SU-DHL-6 (cell line): Measurements from ENCODE around the gene HINT2.

Experiments
- H2AFZ ChIP-seq: fragments of 200-600 bp; sonication (generic); 2 replicates; pipeline ENCODE4 v1.6.1; 2014; ENCODE audit warnings: low read depth, mild to moderate bottlenecking, moderate library complexity, mixed read lengths, antibody characterized with exemption, low read length; ENCODE audit not compliant: severe bottlenecking
- H3F3A ChIP-seq: fragments of 200-600 bp; shearing (Covaris generic); 2 replicates; pipeline ENCODE4 v1.6.0; 2016; ENCODE audit warnings: antibody characterized with exemption, mild to moderate bottlenecking; ENCODE audit not compliant: insufficient read depth
- H3K27ac ChIP-seq: fragments of 200-600 bp; sonication (generic); 2 replicates; pipeline ENCODE4 v1.5.1; 2016; ENCODE audit warnings: low read depth, mild to moderate bottlenecking, low read length, moderate library complexity, mixed read lengths
- H3K27me3 ChIP-seq: fragments of 200-600 bp; sonication (generic), shearing (Covaris generic); 2 replicates; pipeline ENCODE4 v1.6.0; 2014; ENCODE audit warnings: mild to moderate bottlenecking, low read length
- H3K36me3 ChIP-seq: fragments of 200-600 bp; sonication (generic); 2 replicates; pipeline ENCODE4 v1.6.1; 2014; ENCODE audit warnings: mild to moderate bottlenecking, low read length, mixed read lengths
- H3K4me2 ChIP-seq: fragments of 300-600, 200-600 bp; shearing (Covaris generic), sonication (generic); 2 replicates; pipeline ENCODE4 v1.6.0; 2014; ENCODE audit warnings: low read length, low read depth, mild to moderate bottlenecking; ENCODE audit not compliant: poor library complexity, severe bottlenecking
- H3K4me3 ChIP-seq: fragments of 200-600 bp; sonication (generic); 2 replicates; pipeline ENCODE4 v1.5.1; 2014; ENCODE audit warnings: antibody characterized with exemption, low read length, mild to moderate bottlenecking, mixed read lengths; ENCODE audit not compliant: insufficient read depth, poor library complexity, severe bottlenecking
- H3K79me2 ChIP-seq: fragments of 200-600 bp; sonication (generic); 2 replicates; pipeline ENCODE4 v1.6.1; 2014; ENCODE audit warnings: mild to moderate bottlenecking, low read length, moderate library complexity; ENCODE audit not compliant: insufficient read depth
- H3K9ac ChIP-seq: fragments of 200-600 bp; sonication (generic); 2 replicates; pipeline ENCODE4 v1.7.0; 2014; ENCODE audit warnings: mild to moderate bottlenecking, low read length
- H3K9me2 ChIP-seq: fragments of 200-600 bp; sonication (generic); replicated peaks from 2 replicates; pipeline ENCODE4 v1.6.1; 2014; ENCODE audit warnings: low read length; ENCODE audit not compliant: insufficient read depth
- H3K9me3 ChIP-seq: fragments of 200-600 bp; sonication (generic); 2 replicates; pipeline ENCODE4 v1.6.1; 2014; ENCODE audit warnings: low read length, mixed read lengths; ENCODE audit not compliant: insufficient read depth
- H4K20me1 ChIP-seq: fragments of 200-600 bp; sonication (generic); 2 replicates; pipeline ENCODE4 v1.6.1; 2014; ENCODE audit warnings: low read depth, mild to moderate bottlenecking, antibody characterized with exemption, low read length, moderate library complexity, mixed read lengths
- EZH2phosphoT487 ChIP-seq: fragments of 200-600 bp; sonication (generic), shearing (Covaris generic); conservative IDR thresholded peaks from 2 replicates; pipeline ENCODE4 v1.6.1; 2018; ENCODE audit warnings: mild to moderate bottlenecking, antibody characterized with exemption, low read length, moderate library complexity, mixed read lengths
- TF ChIP-seq, protein P1 (sequence below): fragments of 200-600 bp; sonication (generic); IDR thresholded peaks from one replicate; pipeline ENCODE4 v1.5.1; 2017; ENCODE audit warnings: antibody characterized with exemption, mild to moderate bottlenecking, low read length, moderate library complexity; ENCODE audit not compliant: insufficient read depth, poor library complexity, severe bottlenecking

HINT2 gene

DNA sequence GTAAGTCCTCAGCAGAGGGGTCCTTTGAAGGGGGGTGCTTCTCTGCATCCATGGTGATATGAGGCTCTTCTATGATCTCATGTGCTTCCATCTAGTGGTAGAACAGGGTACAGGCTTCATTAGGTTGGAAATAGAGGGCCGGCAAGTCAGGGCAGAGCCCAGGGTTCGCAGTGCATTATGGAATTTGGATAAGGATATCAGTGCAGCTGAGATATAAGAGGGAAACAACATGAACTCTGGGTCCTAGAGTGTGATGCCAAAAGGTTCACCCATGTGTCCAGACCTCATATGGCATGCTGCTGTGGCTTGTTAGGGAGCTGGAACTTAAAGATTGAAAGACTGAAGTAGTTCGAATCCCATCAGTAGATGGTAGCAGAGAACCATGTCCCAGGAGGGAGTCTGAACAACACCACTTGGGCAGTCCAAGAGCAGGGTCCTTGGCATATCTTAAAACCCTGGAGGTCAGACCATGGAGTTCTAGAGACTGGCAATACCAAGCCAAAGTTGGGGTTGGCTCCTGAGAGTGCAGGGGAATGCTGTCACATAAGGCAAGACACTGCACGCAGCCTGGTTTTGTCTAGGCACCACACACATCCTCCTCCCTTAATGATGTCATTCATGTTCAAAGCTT is 11.3 kb upstream of the HINT2 start:
- no peak overlapping the region for H3K9ac ChIP-seq
- H3K4me2 ChIP-seq, result no peak overlapping the region

DNA sequence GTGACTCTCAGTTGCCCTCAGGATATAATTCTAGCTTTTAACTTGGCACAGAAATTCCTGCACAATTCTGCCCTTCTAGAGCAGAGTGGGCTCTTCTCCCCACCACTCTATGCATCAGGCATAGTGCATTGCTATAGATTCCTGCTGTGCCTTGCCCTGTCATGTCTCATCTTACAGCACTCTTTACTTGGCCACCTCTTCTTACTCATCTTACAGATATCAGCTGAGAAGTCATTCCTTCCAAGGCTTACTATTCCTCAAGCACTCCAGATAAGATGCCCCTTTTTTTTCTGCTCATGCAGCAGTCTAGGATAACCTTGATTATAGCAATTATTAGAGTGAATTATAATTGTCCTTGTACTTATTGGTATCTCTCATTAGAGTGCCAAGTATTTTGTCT is 8.1 kb upstream of the HINT2 start:
- H3K79me2 ChIP-seq, result no peaks in the 10 kb centered on the region
- no peaks in the 10 kb centered on the region for H3K9me2 ChIP-seq
- H4K20me1 ChIP-seq, result no peaks in the 10 kb centered on the region
- H3K36me3 ChIP-seq, result no peaks in the 10 kb centered on the region
- H2AFZ ChIP-seq, result no peak overlapping the region
- no peak overlapping the region for H3K9ac ChIP-seq
- TF ChIP-seq EZH2phosphoT487, result no peak
- TF ChIP-seq, protein P1, sequence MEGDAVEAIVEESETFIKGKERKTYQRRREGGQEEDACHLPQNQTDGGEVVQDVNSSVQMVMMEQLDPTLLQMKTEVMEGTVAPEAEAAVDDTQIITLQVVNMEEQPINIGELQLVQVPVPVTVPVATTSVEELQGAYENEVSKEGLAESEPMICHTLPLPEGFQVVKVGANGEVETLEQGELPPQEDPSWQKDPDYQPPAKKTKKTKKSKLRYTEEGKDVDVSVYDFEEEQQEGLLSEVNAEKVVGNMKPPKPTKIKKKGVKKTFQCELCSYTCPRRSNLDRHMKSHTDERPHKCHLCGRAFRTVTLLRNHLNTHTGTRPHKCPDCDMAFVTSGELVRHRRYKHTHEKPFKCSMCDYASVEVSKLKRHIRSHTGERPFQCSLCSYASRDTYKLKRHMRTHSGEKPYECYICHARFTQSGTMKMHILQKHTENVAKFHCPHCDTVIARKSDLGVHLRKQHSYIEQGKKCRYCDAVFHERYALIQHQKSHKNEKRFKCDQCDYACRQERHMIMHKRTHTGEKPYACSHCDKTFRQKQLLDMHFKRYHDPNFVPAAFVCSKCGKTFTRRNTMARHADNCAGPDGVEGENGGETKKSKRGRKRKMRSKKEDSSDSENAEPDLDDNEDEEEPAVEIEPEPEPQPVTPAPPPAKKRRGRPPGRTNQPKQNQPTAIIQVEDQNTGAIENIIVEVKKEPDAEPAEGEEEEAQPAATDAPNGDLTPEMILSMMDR, result no peak
- H3K27ac ChIP-seq, result no peak overlapping the region
- no peaks in the 10 kb centered on the region for H3K9me3 ChIP-seq
- H3K27me3 ChIP-seq, result no peaks in the 10 kb centered on the region
- no peak overlapping the region for H3K4me2 ChIP-seq
- H3K4me3 ChIP-seq, result no peak overlapping the region
- no peaks in the 10 kb centered on the region for H3F3A ChIP-seq

More for the DNA sequence above, 11.3 kb upstream of the HINT2 start:
- no peaks in the 10 kb centered on the region for H3K79me2 ChIP-seq
- H3K27me3 ChIP-seq, result no peaks in the 10 kb centered on the region
- no peak overlapping the region for H3K27ac ChIP-seq
- no peaks in the 10 kb centered on the region for H3K36me3 ChIP-seq
- no peaks in the 10 kb centered on the region for H3K9me3 ChIP-seq
- H4K20me1 ChIP-seq, result no peaks in the 10 kb centered on the region
- no peak for TF ChIP-seq EZH2phosphoT487
- TF ChIP-seq, protein P1, result peak; percentile 97
- no peak overlapping the region for H3K4me3 ChIP-seq
- H3K9me2 ChIP-seq, result no peaks in the 10 kb centered on the region
- H2AFZ ChIP-seq, result peak overlapping the region; percentile 11
- H3F3A ChIP-seq, result no peaks in the 10 kb centered on the region

DNA sequence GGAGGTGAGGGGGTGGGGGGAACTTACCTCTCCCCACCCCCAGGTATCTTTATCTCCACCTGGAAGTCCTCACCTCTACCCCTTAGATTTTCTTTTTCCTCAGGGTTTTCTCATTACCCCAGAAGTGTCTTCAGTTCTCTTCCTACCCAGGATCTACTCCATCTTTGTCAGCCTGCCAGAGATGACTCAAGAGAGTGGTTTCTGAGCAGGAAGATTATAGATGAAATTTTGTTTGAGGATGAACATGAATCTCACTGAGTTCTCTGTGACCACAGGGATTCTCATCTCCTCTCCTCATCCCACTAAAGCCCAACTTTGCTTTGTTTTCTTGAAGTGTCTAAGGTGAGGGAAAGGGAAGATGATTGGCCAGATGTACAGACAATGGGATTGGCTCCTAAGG is 5.2 kb upstream of the HINT2 start:
- Histone ChIP-seq H3K27me3 (no peaks in the 10 kb centered on the region), H3K4me2 (no peak overlapping the region), H3K27ac (no peak overlapping the region), H3K36me3 (no peaks in the 10 kb centered on the region), H4K20me1 (no peaks in the 10 kb centered on the region), H3K9me3 (no peaks in the 10 kb centered on the region), H3K4me3 (no peak overlapping the region), H3K9me2 (no peaks in the 10 kb centered on the region), H2AFZ (no peak overlapping the region), H3F3A (0 out of 2 replicates have a peak, but pooled peaks cover 4% of the 10 kb centered on the region), H3K9ac (no peak overlapping the region), H3K79me2 (no peaks in the 10 kb centered on the region)
- TF ChIP-seq, protein P1, result no peak
- TF ChIP-seq EZH2phosphoT487, result no peak
